Chondrocyte (in vitro differentiated cells): ENCODE data around the gene ANP32A. TPM values are rescaled to one million over a fixed set of nuclear protein-coding genes. Genes with fewer than 3 reads are reported as not detected.

Source experiments
- DNase-seq: peaks from one replicate; pipeline ENCODE4 v3.0.0; 2021; ENCODE audit warnings: mixed read lengths, low spot score
- H3K27ac Mint-ChIP-seq: one replicate; pipeline ENCODE4 v1.8.0; 2021; ENCODE audit warnings: mild to moderate bottlenecking, moderate library complexity, mixed read lengths; ENCODE audit not compliant: unreplicated experiment
- H3K27me3 Mint-ChIP-seq: 2 replicates; pipeline ENCODE4 v1.8.0; 2021; ENCODE audit warnings: low read depth, mixed read lengths
- H3K36me3 Mint-ChIP-seq: 2 replicates; pipeline ENCODE4 v1.8.0; 2021; ENCODE audit warnings: low read depth, mixed read lengths
- H3K4me1 Mint-ChIP-seq: 2 replicates; pipeline ENCODE4 v1.8.0; 2021; ENCODE audit warnings: low read depth, mild to moderate bottlenecking, mixed read lengths
- H3K4me3 Mint-ChIP-seq: one replicate; pipeline ENCODE4 v1.8.0; 2021; ENCODE audit warnings: mild to moderate bottlenecking, moderate library complexity, mixed read lengths; ENCODE audit not compliant: unreplicated experiment
- H3K9me3 Mint-ChIP-seq: 2 replicates; pipeline ENCODE4 v1.8.0; 2021; ENCODE audit warnings: low read depth, mixed read lengths
- CTCF ChIP-seq: fragments of 200-600 bp; sonication (generic); IDR thresholded peaks from 2 replicates; pipeline ENCODE4 v1.5.0; 2021; ENCODE audit warnings: antibody characterized with exemption, mild to moderate bottlenecking, moderate library complexity
- total RNA-seq: library from RNA; stranded (reverse); gene quantifications from 3 replicates; pipeline ENCODE4 v1.2.1, GENCODE V29; 2021

ANP32A gene
- total RNA-seq, 1 donor from 2014 or later, result 117 TPM

DNA sequence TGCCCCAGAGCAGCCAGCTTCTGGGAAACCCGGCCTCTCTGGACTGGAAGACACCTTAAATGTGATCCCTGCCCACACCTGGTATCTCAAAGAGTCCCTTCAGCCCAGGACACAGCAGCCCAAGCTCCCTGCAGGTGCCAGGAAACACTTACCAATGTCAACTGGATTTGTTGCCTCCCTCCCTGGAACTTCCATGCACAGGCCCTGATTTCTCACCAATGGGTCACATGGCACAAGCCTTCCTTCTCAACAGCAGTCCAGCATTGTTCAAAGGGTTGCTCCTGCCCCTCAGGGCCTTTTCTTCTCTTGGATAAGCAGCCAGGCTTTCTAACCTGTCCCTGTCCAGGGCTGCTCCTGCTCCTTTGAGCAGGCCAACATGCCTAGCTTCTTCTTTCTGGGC is 31.6 kb downstream of the ANP32A start:
- no peaks in the 10 kb centered on the region for H3K9me3 Mint-ChIP-seq
- H3K4me3 Mint-ChIP-seq, result no peak overlapping the region
- TF ChIP-seq CTCF, result no peak
- peaks cover 8% of the 10 kb centered on the region for H3K36me3 Mint-ChIP-seq
- peaks cover 33% of the 10 kb centered on the region for H3K4me1 Mint-ChIP-seq
- no peaks in the 10 kb centered on the region for H3K27me3 Mint-ChIP-seq
- peak overlapping the region; percentile 27 for H3K27ac Mint-ChIP-seq
- no peak for DNase-seq

DNA sequence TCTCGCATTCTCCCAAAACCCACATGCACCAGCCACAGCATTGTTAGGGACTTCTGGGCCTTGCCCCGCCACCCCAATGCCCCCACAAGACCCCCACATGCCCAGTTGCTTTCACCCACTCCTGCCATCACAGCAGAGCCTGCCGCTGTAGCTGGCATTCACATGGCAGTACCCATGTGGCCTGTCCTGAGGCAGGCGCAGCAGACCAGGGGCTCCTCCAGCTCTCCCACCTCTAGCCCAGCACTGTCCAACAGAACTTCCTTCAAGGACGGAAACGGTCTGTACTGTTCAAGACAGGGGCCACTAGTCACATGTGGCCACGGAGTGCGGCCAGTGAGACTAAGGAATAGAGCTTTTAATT is 32.5 kb downstream of the ANP32A start:
- TF ChIP-seq CTCF, result no peak
- peaks cover 8% of the 10 kb centered on the region for H3K36me3 Mint-ChIP-seq
- H3K27ac Mint-ChIP-seq, result no peak overlapping the region
- H3K4me3 Mint-ChIP-seq, result no peak overlapping the region
- no peaks in the 10 kb centered on the region for H3K9me3 Mint-ChIP-seq
- H3K27me3 Mint-ChIP-seq, result no peaks in the 10 kb centered on the region
- H3K4me1 Mint-ChIP-seq, result peaks cover 33% of the 10 kb centered on the region
- no peak for DNase-seq

GRCh38 chr15:68787609-68788263 is 33.0 kb downstream of the ANP32A start:
- DNase-seq, result no peak
- Mint-ChIP-seq H3K27me3 (no peaks in the 10 kb centered on the region), H3K36me3 (peaks cover 11% of the 10 kb centered on the region), H3K27ac (no peak overlapping the region), H3K9me3 (no peaks in the 10 kb centered on the region), H3K4me3 (no peak overlapping the region), H3K4me1 (peaks cover 30% of the 10 kb centered on the region)
- TF ChIP-seq CTCF, result no peak

- Mint-ChIP-seq H3K36me3 (peaks cover 15% of the 10 kb centered on the region), H3K4me3 (no peak overlapping the region)
Observed at GRCh38 chr15:68786753-68787152, 33.9 kb downstream of the ANP32A start.

GRCh38 chr15:68785541-68785940 is 35.2 kb downstream of the ANP32A start:
- H3K4me1 Mint-ChIP-seq, result peaks cover 12% of the 10 kb centered on the region

More at GRCh38 chr15:68786753-68787152, 33.9 kb downstream of the ANP32A start:
- Mint-ChIP-seq H3K27me3 (no peaks in the 10 kb centered on the region), H3K9me3 (no peaks in the 10 kb centered on the region), H3K27ac (no peak overlapping the region), H3K4me1 (peaks cover 20% of the 10 kb centered on the region)
- no peak for TF ChIP-seq CTCF
- no peak for DNase-seq

More at GRCh38 chr15:68785541-68785940, 35.2 kb downstream of the ANP32A start:
- no peaks in the 10 kb centered on the region for H3K9me3 Mint-ChIP-seq
- no peaks in the 10 kb centered on the region for H3K27me3 Mint-ChIP-seq
- no peak for TF ChIP-seq CTCF
- no peak for DNase-seq
- no peak overlapping the region for H3K27ac Mint-ChIP-seq
- no peak overlapping the region for H3K4me3 Mint-ChIP-seq
- H3K36me3 Mint-ChIP-seq, result peaks cover 17% of the 10 kb centered on the region
